ENCODE measurements around the gene SNAP23. TPM values are rescaled to one million over a fixed set of nuclear protein-coding genes. Genes with fewer than 3 reads are reported as not detected.

Gene SNAP23
- total RNA-seq, 1 donor from 2014 or later: 96.3 TPM

- Histone ChIP-seq H3K79me2 (ENCODE audit: low read depth) (peaks cover 94% of the 10 kb centered on the region), H4K20me1 (ENCODE audit: low read depth) (peaks cover 28% of the 10 kb centered on the region)
- H3K27ac Mint-ChIP-seq: no peak overlapping the region
These were observed 7.0 kb downstream of the SNAP23 start for GRCh38 chr15:42502477-42502876.

DNA sequence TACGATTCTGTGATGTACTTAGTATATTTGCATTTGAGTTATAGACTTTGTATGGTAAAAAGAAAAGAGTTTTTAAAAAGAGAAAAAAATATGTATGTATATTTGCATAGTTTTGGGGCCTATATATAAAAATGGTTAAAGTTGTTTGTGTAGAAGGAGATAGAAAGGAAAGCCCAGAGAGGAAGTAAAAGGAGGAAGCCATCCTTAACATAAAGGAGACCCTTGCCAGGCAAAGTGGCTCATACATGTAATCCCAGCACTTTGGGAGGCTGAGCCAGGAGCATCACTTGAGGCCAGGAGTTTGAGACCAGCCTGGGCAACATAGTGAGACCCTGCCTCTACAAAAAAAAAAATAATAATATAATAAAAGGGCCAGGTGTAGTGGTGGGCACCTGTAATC lies 8.4 kb downstream of the SNAP23 start:
- peaks cover 92% of the 10 kb centered on the region for H3K79me2 ChIP-seq (ENCODE audit: low read depth)
- H3K4me2 ChIP-seq: no peak overlapping the region
- Mint-ChIP-seq H3K36me3 (peaks cover under 1% of the 10 kb centered on the region), H3K4me1 (peaks cover 6% of the 10 kb centered on the region), H3K27me3 (ENCODE audit: insufficient read depth, low read depth) (no peaks in the 10 kb centered on the region), H3K27ac (no peak overlapping the region), H3K9me3 (no peaks in the 10 kb centered on the region), H3K4me3 (no peak overlapping the region)
- H4K20me1 ChIP-seq (ENCODE audit: low read depth): peaks cover 33% of the 10 kb centered on the region
- no peaks in the 10 kb centered on the region for H3K36me3 ChIP-seq
- no peaks in the 10 kb centered on the region for H3K9me3 ChIP-seq (ENCODE audit: low read depth)
- no peak for DNase-seq (ENCODE audit: low spot score)
- no peaks in the 10 kb centered on the region for H3K27me3 ChIP-seq
- no peaks in the 10 kb centered on the region for H3K4me1 ChIP-seq
- no peaks in the 10 kb centered on the region for H3F3A ChIP-seq (ENCODE audit: low read depth)
- no peak overlapping the region for H3K4me3 ChIP-seq
- no peak overlapping the region for H2AFZ ChIP-seq (replicated peaks)
- TF ChIP-seq EZH2 (IDR thresholded peaks at IDR 0.05): no peak
- TF ChIP-seq, protein P1, sequence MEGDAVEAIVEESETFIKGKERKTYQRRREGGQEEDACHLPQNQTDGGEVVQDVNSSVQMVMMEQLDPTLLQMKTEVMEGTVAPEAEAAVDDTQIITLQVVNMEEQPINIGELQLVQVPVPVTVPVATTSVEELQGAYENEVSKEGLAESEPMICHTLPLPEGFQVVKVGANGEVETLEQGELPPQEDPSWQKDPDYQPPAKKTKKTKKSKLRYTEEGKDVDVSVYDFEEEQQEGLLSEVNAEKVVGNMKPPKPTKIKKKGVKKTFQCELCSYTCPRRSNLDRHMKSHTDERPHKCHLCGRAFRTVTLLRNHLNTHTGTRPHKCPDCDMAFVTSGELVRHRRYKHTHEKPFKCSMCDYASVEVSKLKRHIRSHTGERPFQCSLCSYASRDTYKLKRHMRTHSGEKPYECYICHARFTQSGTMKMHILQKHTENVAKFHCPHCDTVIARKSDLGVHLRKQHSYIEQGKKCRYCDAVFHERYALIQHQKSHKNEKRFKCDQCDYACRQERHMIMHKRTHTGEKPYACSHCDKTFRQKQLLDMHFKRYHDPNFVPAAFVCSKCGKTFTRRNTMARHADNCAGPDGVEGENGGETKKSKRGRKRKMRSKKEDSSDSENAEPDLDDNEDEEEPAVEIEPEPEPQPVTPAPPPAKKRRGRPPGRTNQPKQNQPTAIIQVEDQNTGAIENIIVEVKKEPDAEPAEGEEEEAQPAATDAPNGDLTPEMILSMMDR (IDR thresholded peaks at IDR 0.05): no peak
- TF ChIP-seq EZH2phosphoT487 (IDR thresholded peaks at IDR 0.05): no peak
- H3K27ac ChIP-seq: no peak overlapping the region
- H3K9ac ChIP-seq: no peak overlapping the region

More at GRCh38 chr15:42502477-42502876, 7.0 kb downstream of the SNAP23 start:
- H3K4me2 ChIP-seq: no peak overlapping the region
- Mint-ChIP-seq H3K9me3 (no peaks in the 10 kb centered on the region), H3K4me1 (peaks cover 6% of the 10 kb centered on the region), H3K4me3 (no peak overlapping the region), H3K36me3 (no peaks in the 10 kb centered on the region), H3K27me3 (ENCODE audit: insufficient read depth, low read depth) (no peaks in the 10 kb centered on the region)
- no peaks in the 10 kb centered on the region for H3K27me3 ChIP-seq
- TF ChIP-seq, protein P1 (IDR thresholded peaks at IDR 0.05): no peak
- TF ChIP-seq EZH2 (IDR thresholded peaks at IDR 0.05): no peak
- no peak for TF ChIP-seq EZH2phosphoT487 (IDR thresholded peaks at IDR 0.05)
- H3K4me3 ChIP-seq: no peak overlapping the region
- H3K36me3 ChIP-seq: no peaks in the 10 kb centered on the region
- no peaks in the 10 kb centered on the region for H3K9me3 ChIP-seq (ENCODE audit: low read depth)
- no peak overlapping the region for H3K9ac ChIP-seq
- no peak for DNase-seq (ENCODE audit: low spot score)
- no peak overlapping the region for H3K27ac ChIP-seq
- H2AFZ ChIP-seq (replicated peaks): no peak overlapping the region
- H3F3A ChIP-seq (ENCODE audit: low read depth): no peaks in the 10 kb centered on the region
- no peaks in the 10 kb centered on the region for H3K4me1 ChIP-seq

DNA sequence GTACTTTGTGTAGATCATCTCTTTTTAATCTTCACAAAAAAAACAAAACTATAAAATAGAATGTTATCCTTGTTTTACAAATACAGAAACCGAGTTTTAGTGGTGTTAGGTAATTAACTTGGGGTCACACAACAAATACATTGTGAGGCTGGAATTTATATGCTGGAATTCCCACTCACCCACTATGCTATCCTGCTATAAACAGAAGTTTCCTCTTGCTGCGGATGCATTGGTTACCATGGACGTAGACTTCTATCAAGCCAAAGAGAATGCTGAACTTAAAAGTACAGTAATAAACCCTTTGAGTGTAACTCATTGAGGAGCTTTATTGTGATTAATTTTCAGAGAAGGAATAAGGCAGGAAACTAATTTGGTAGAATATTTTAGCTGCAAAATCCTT lies 9.2 kb downstream of the SNAP23 start:
- Histone ChIP-seq H3K4me2 (no peak overlapping the region), H3F3A (ENCODE audit: low read depth) (no peaks in the 10 kb centered on the region), H3K4me3 (no peak overlapping the region), H3K27me3 (no peaks in the 10 kb centered on the region), H3K9ac (no peak overlapping the region), H4K20me1 (ENCODE audit: low read depth) (peaks cover 33% of the 10 kb centered on the region), H3K79me2 (ENCODE audit: low read depth) (peaks cover 90% of the 10 kb centered on the region), H3K36me3 (no peaks in the 10 kb centered on the region), H3K27ac (no peak overlapping the region), H2AFZ (replicated peaks) (no peak overlapping the region), H3K9me3 (ENCODE audit: low read depth) (no peaks in the 10 kb centered on the region), H3K4me1 (no peaks in the 10 kb centered on the region)
- TF ChIP-seq EZH2 (IDR thresholded peaks at IDR 0.05) (no peak), EZH2phosphoT487 (IDR thresholded peaks at IDR 0.05) (no peak)
- TF ChIP-seq, protein P1 (IDR thresholded peaks at IDR 0.05): no peak
- H3K9me3 Mint-ChIP-seq: no peaks in the 10 kb centered on the region
- no peaks in the 10 kb centered on the region for H3K27me3 Mint-ChIP-seq (ENCODE audit: insufficient read depth, low read depth)
- peak overlapping the region; percentile 42 for H3K27ac Mint-ChIP-seq
- peaks cover 6% of the 10 kb centered on the region for H3K4me1 Mint-ChIP-seq
- DNase-seq (ENCODE audit: low spot score): no peak
- H3K4me3 Mint-ChIP-seq: no peak overlapping the region
- peaks cover 2% of the 10 kb centered on the region for H3K36me3 Mint-ChIP-seq
